HL-60 (cell line): ENCODE data around the gene PTPRN2.

ENCODE experiments used
- DNase-seq, 2 experiments: peaks; one replicate each; pipeline ENCODE4 v3.0.0-alpha.2; 2010 to 2020; ENCODE audit warnings: low read depth in 1 of 2, low spot score in 1 of 2
- H3K27ac ChIP-seq: fragments of 250-450 bp; sonication (Bioruptor Pico); replicated peaks from 2 replicates; pipeline ENCODE4 v1.5.1; 2020; ENCODE audit warnings: mild to moderate bottlenecking, moderate library complexity
- H3K27me3 ChIP-seq: fragments of 250-450 bp; sonication (Bioruptor Pico); 2 replicates; pipeline ENCODE4 v1.5.1; 2021; ENCODE audit warnings: mild to moderate bottlenecking, moderate library complexity; ENCODE audit not compliant: insufficient read depth, poor library complexity, severe bottlenecking
- H3K4me3 ChIP-seq: replicated peaks from 2 replicates; pipeline ENCODE4 v1.5.1; 2011; ENCODE audit warnings: mild to moderate bottlenecking, control low read depth, low read length; ENCODE audit not compliant: insufficient read depth
- GABPA ChIP-seq: IDR thresholded peaks from 2 replicates; pipeline ENCODE4 v1.6.1; 2012; ENCODE audit warnings: low read depth
- POLR2AphosphoS5 ChIP-seq: IDR thresholded peaks from 2 replicates; pipeline ENCODE4 v1.6.1; 2012; ENCODE audit warnings: low read depth
- SPI1 ChIP-seq: IDR thresholded peaks from 2 replicates; pipeline ENCODE4 v1.6.1; 2012; ENCODE audit warnings: low read depth, mild to moderate bottlenecking, borderline replicate concordance
- TF ChIP-seq, protein P1 (sequence below): IDR thresholded peaks from 2 replicates; pipeline ENCODE4 v1.6.1; 2012; ENCODE audit warnings: low read depth; ENCODE audit not compliant: insufficient replicate concordance
- TF ChIP-seq, protein P2 (sequence below): IDR thresholded peaks from one replicate; pipeline ENCODE4 v1.5.1; 2011; ENCODE audit warnings: low read length, control low read depth, inconsistent platforms; ENCODE audit not compliant: insufficient read depth

Gene PTPRN2

DNA sequence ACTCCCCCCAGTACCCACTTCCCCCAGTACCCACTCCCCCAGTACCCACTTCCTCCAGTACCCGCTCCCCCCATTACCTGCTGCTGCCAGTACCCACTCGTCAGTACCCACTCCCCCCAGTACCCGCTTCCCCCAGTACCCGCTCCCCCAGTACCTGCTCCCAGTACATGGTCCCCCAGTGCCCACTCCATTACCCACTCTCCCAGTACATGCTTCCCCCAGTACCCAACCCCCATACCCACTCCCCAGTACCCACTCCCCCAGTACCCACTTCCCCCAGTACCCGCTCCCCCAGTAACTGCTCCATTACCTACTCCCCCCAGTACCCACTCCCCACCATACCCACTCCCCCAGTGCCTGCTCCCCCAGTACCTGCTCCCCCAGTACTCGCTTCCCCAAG is 700.2 kb downstream of the PTPRN2 start:
- no peaks in the 10 kb centered on the region for H3K27me3 ChIP-seq
- no peak overlapping the region for H3K4me3 ChIP-seq
- no peak for DNase-seq
- H3K27ac ChIP-seq, result no peak overlapping the region
- TF ChIP-seq POLR2AphosphoS5 (no peak), SPI1 (no peak), GABPA (no peak)
- TF ChIP-seq, protein P1, sequence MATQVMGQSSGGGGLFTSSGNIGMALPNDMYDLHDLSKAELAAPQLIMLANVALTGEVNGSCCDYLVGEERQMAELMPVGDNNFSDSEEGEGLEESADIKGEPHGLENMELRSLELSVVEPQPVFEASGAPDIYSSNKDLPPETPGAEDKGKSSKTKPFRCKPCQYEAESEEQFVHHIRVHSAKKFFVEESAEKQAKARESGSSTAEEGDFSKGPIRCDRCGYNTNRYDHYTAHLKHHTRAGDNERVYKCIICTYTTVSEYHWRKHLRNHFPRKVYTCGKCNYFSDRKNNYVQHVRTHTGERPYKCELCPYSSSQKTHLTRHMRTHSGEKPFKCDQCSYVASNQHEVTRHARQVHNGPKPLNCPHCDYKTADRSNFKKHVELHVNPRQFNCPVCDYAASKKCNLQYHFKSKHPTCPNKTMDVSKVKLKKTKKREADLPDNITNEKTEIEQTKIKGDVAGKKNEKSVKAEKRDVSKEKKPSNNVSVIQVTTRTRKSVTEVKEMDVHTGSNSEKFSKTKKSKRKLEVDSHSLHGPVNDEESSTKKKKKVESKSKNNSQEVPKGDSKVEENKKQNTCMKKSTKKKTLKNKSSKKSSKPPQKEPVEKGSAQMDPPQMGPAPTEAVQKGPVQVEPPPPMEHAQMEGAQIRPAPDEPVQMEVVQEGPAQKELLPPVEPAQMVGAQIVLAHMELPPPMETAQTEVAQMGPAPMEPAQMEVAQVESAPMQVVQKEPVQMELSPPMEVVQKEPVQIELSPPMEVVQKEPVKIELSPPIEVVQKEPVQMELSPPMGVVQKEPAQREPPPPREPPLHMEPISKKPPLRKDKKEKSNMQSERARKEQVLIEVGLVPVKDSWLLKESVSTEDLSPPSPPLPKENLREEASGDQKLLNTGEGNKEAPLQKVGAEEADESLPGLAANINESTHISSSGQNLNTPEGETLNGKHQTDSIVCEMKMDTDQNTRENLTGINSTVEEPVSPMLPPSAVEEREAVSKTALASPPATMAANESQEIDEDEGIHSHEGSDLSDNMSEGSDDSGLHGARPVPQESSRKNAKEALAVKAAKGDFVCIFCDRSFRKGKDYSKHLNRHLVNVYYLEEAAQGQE, result no peak
- TF ChIP-seq, protein P2, sequence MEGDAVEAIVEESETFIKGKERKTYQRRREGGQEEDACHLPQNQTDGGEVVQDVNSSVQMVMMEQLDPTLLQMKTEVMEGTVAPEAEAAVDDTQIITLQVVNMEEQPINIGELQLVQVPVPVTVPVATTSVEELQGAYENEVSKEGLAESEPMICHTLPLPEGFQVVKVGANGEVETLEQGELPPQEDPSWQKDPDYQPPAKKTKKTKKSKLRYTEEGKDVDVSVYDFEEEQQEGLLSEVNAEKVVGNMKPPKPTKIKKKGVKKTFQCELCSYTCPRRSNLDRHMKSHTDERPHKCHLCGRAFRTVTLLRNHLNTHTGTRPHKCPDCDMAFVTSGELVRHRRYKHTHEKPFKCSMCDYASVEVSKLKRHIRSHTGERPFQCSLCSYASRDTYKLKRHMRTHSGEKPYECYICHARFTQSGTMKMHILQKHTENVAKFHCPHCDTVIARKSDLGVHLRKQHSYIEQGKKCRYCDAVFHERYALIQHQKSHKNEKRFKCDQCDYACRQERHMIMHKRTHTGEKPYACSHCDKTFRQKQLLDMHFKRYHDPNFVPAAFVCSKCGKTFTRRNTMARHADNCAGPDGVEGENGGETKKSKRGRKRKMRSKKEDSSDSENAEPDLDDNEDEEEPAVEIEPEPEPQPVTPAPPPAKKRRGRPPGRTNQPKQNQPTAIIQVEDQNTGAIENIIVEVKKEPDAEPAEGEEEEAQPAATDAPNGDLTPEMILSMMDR, result no peak

DNA sequence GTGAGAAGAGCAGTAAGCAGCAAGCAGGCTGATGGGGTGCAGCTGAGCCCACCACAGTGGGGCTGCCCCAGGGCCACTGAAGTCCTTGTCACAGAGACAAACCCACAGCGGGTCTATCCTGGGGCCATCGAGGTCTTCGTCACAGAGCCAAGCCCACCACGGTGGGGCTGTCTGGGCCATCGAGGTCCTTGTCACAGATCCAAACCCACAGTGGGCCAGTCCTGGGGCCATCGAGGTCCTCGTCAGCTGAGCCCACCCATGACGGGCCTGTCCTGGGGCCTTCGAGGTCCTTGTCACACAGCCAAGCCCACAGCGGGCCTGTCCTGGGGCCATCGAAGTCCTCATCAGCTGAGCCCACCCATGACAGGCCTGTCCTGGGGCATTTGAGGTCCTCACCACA is 700.9 kb downstream of the PTPRN2 start:
- Histone ChIP-seq H3K27ac (no peak overlapping the region), H3K27me3 (no peaks in the 10 kb centered on the region), H3K4me3 (no peak overlapping the region)
- no peak for DNase-seq
- TF ChIP-seq, protein P2, result no peak
- TF ChIP-seq, protein P1, result no peak
- no peak for TF ChIP-seq SPI1
- TF ChIP-seq POLR2AphosphoS5, result no peak
- TF ChIP-seq GABPA, result no peak

DNA sequence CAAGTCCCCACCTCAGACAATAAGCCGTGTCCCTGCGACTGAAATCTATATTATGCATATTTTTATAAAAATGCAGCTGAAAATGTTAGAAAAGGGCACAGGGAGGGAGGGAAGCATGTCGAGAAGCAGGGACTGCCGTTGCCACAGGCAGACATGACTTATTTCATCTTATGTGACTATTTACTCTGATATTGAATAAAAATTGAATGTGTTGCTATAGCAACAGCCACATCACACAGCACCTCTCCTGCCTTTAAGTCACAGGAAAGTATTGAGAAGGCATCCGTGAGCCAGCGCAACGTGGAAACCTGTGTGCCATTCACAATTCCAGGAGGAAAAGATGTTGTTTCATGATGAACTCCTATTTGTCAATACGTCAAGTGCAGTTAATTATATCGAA is 701.4 kb downstream of the PTPRN2 start:
- Histone ChIP-seq H3K27me3 (no peaks in the 10 kb centered on the region), H3K27ac (no peak overlapping the region), H3K4me3 (no peak overlapping the region)
- TF ChIP-seq POLR2AphosphoS5, result no peak
- TF ChIP-seq, protein P2, result no peak
- DNase-seq, result no peak

DNA sequence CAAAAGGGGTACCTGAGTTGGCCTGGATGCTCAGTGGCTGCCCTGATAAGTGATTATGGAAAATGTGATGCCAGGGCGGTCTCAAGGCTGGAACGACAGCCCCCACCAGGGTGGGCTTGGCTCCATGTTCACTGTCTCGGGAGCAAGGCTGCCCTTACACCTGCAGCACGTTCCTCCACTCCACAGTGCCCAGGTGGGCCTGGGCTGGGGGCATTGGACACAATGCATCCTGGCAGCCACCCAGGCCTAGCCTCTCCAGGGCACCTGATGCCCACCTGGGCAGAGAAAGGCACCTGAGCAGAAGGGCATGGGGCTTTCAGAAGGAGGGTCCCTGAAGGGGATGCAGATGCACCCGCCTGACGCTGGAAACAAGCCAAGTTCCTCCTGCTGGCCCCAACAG is 702.5 kb downstream of the PTPRN2 start:
- H3K27ac ChIP-seq, result no peak overlapping the region
- H3K4me3 ChIP-seq, result no peak overlapping the region
- no peak for DNase-seq
- TF ChIP-seq GABPA (no peak), SPI1 (no peak), POLR2AphosphoS5 (no peak)
- TF ChIP-seq, protein P2, result no peak
- TF ChIP-seq, protein P1, result no peak
- no peaks in the 10 kb centered on the region for H3K27me3 ChIP-seq
